Measurements from ENCODE around the gene PLD5.

DNA sequence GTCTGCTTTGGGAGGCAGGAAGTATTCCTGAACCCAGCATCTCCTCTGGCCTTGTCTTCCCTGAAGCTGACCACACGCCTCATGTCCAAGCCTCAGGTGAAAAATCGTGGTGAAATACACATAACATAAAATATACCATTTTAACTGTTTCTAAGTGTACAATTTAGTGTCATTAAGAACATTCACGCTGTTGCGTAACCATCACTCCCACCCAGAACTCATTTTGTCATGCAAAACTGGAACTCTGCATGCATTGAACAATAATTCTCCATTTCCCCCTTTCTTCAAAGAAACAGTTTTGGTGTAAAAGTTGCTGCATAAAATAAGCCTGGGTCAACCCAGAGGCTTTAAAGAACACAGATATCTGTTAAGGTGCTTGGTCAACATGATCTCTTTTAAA is 93.5 kb downstream of the PLD5 start:
- TF ChIP-seq POLR2A (IDR thresholded peaks at IDR 0.05; ENCODE audit: low read depth, low read length) (no peak), POLR2AphosphoS5 (IDR thresholded peaks at IDR 0.05; ENCODE audit: low read depth, low read length) (no peak)
